Loucy (cell line): ENCODE data around the gene PARVB.

Source experiments
- H2AFZ ChIP-seq: fragments of 200-600 bp; sonication (generic); 2 replicates; pipeline ENCODE4 v1.6.0; 2016; ENCODE audit warnings: antibody characterized with exemption, mild to moderate bottlenecking, low read length, moderate library complexity
- H3F3A ChIP-seq: fragments of 200-600 bp; 2 replicates; pipeline ENCODE4 v1.6.0; 2016; ENCODE audit warnings: antibody characterized with exemption, low read depth, mild to moderate bottlenecking
- H3K27me3 ChIP-seq: fragments of 200-600 bp; sonication (generic); 2 replicates; pipeline ENCODE4 v1.6.1; 2014; ENCODE audit warnings: low read length, mild to moderate bottlenecking; ENCODE audit not compliant: insufficient read depth, poor library complexity, severe bottlenecking
- H3K36me3 ChIP-seq: fragments of 200-600 bp; sonication (generic); 2 replicates; pipeline ENCODE4 v1.6.1; 2016; ENCODE audit warnings: low read length; ENCODE audit not compliant: insufficient read depth
- H3K4me1 ChIP-seq: fragments of 200-600 bp; sonication (generic); 2 replicates; pipeline ENCODE4 v1.5.1; 2014; ENCODE audit warnings: low read length, mild to moderate bottlenecking; ENCODE audit not compliant: insufficient read depth, poor library complexity, severe bottlenecking
- H3K4me2 ChIP-seq: fragments of 200-600 bp; sonication (generic); 2 replicates; pipeline ENCODE4 v1.6.0; 2014; ENCODE audit warnings: antibody characterized with exemption, low read length, low read depth, mild to moderate bottlenecking; ENCODE audit not compliant: poor library complexity, severe bottlenecking
- H3K4me3 ChIP-seq: fragments of 200-600 bp; sonication (generic); 2 replicates; pipeline ENCODE4 v1.5.1; 2014; ENCODE audit warnings: low read length, mild to moderate bottlenecking, mixed read lengths; ENCODE audit not compliant: poor library complexity, severe bottlenecking
- H3K79me2 ChIP-seq: fragments of 200-600 bp; sonication (generic); 2 replicates; pipeline ENCODE4 v1.6.1; 2014; ENCODE audit warnings: low read length; ENCODE audit not compliant: insufficient read depth
- H3K9ac ChIP-seq: fragments of 200-600 bp; sonication (generic); 2 replicates; pipeline ENCODE4 v1.6.0; 2014; ENCODE audit warnings: mild to moderate bottlenecking, low read depth, low read length, moderate library complexity; ENCODE audit not compliant: poor library complexity, severe bottlenecking
- H3K9me2 ChIP-seq: fragments of 200-600 bp; sonication (generic); replicated peaks from 2 replicates; pipeline ENCODE4 v1.6.1; 2016; ENCODE audit warnings: low read depth, low read length, mixed read lengths
- H3K9me3 ChIP-seq: fragments of 200-600 bp; sonication (generic); 2 replicates; pipeline ENCODE4 v1.6.1; 2014; ENCODE audit warnings: mild to moderate bottlenecking, antibody characterized with exemption, low read length, low read depth; ENCODE audit not compliant: insufficient read depth
- H4K20me1 ChIP-seq: fragments of 200-600 bp; sonication (generic); 2 replicates; pipeline ENCODE4 v1.6.0; 2014; ENCODE audit warnings: antibody characterized with exemption, low read length, mild to moderate bottlenecking; ENCODE audit not compliant: insufficient read depth, poor library complexity, severe bottlenecking
- CTCF ChIP-seq: fragments of 200-600 bp; sonication (generic); conservative IDR thresholded peaks from 2 replicates; pipeline ENCODE4 v1.5.1; 2014; ENCODE audit warnings: mild to moderate bottlenecking, antibody characterized with exemption, low read length
- EZH2phosphoT487 ChIP-seq: fragments of 200-600 bp; IDR thresholded peaks from 2 replicates; pipeline ENCODE4 v1.6.1; 2018; ENCODE audit warnings: antibody characterized with exemption, mild to moderate bottlenecking, moderate library complexity, borderline replicate concordance

Gene PARVB

GRCh38 chr22:44125421-44125820, 101.3 kb downstream of the PARVB start:
- Histone ChIP-seq H3K27me3 (no peaks in the 10 kb centered on the region), H3K9ac (no peak overlapping the region), H3K4me1 (no peaks in the 10 kb centered on the region), H3F3A (no peaks in the 10 kb centered on the region), H3K9me2 (no peaks in the 10 kb centered on the region), H3K36me3 (no peaks in the 10 kb centered on the region), H3K4me3 (no peak overlapping the region), H2AFZ (no peak overlapping the region), H3K4me2 (no peak overlapping the region), H3K9me3 (0 out of 2 replicates have a peak, but pooled peaks cover 5% of the 10 kb centered on the region), H4K20me1 (no peaks in the 10 kb centered on the region), H3K79me2 (no peaks in the 10 kb centered on the region)
- TF ChIP-seq EZH2phosphoT487 (no peak), CTCF (no peak)

- Histone ChIP-seq H3K9me2 (no peaks in the 10 kb centered on the region), H4K20me1 (no peaks in the 10 kb centered on the region), H3K36me3 (no peaks in the 10 kb centered on the region), H3K9me3 (0 out of 2 replicates have a peak, but pooled peaks cover 5% of the 10 kb centered on the region), H3K4me1 (no peaks in the 10 kb centered on the region), H2AFZ (no peak overlapping the region), H3K27me3 (no peaks in the 10 kb centered on the region), H3K4me2 (no peak overlapping the region), H3K9ac (no peak overlapping the region), H3F3A (no peaks in the 10 kb centered on the region), H3K79me2 (no peaks in the 10 kb centered on the region), H3K4me3 (no peak overlapping the region)
- no peak for TF ChIP-seq EZH2phosphoT487
- TF ChIP-seq CTCF = no peak
These were observed 102.7 kb downstream of the PARVB start for GRCh38 chr22:44126807-44127206.

GRCh38 chr22:44127356-44127755, 103.3 kb downstream of the PARVB start:
- Histone ChIP-seq H3K9me3 (0 out of 2 replicates have a peak, but pooled peaks cover 5% of the 10 kb centered on the region), H4K20me1 (no peaks in the 10 kb centered on the region), H3F3A (no peaks in the 10 kb centered on the region), H3K9me2 (no peaks in the 10 kb centered on the region), H3K27me3 (no peaks in the 10 kb centered on the region), H3K4me1 (no peaks in the 10 kb centered on the region), H3K4me2 (no peak overlapping the region), H3K36me3 (no peaks in the 10 kb centered on the region), H2AFZ (no peak overlapping the region), H3K79me2 (no peaks in the 10 kb centered on the region), H3K9ac (no peak overlapping the region), H3K4me3 (no peak overlapping the region)
- TF ChIP-seq CTCF = no peak
- no peak for TF ChIP-seq EZH2phosphoT487
